ENCODE measurements around the gene IZUMO1. TPM values are rescaled to one million over a fixed set of nuclear protein-coding genes. Genes with fewer than 3 reads are reported as not detected.

The IZUMO1 gene
- total and polyA plus RNA-seq, 2 of the 8 experiments (the other 6 are each of a cell fraction or from before 2014, with no cell fraction given): 0.33 to 1.8 TPM

- Histone ChIP-seq H3K79me1 (ENCODE audit: low read depth, low read length) (no peaks in the 10 kb centered on the region), H3K14ac (ENCODE audit: insufficient read length) (no peak overlapping the region), H3K23me2 (ENCODE audit: low read depth, low read length) (peaks cover 12% of the 10 kb centered on the region; the same call in 1 of the 2 replicates), H3K4me3 (ENCODE audit: extremely low read depth in 1 of 4, insufficient read depth in 2 of 4, low read depth in 3 of 4, low read length in 4 of 4) (no peak overlapping the region; a peak in 2 of 8 replicates), H4K8ac (ENCODE audit: extremely low read depth, insufficient read depth, low read length) (no peak overlapping the region), H4K91ac (replicated peaks; ENCODE audit: insufficient read length, low read length) (no peak overlapping the region), H3K23ac (ENCODE audit: insufficient read length) (no peak overlapping the region), H2BK15ac (ENCODE audit: low read length) (0 out of 2 replicates have a peak overlapping the region, but pooled peaks have one; percentile 77), H3K4me1 (replicated peaks in 1 of 4; ENCODE audit: control insufficient read depth in 3 of 4, insufficient read depth in 4 of 4, low read length in 3 of 4) (peaks cover 10 to 28% (median 23%) of the 10 kb centered on the region in 4 experiments), H2AFZ (ENCODE audit: low read length) (no peak overlapping the region), H3K56ac (replicated peaks; ENCODE audit: insufficient read length, low read depth, low read length) (no peak overlapping the region), H4K5ac (ENCODE audit: insufficient read length, low read depth, low read length) (no peak overlapping the region), H2BK5ac (ENCODE audit: low read depth, low read length) (peak overlapping the region; percentile 54; the same call in 1 of the 2 replicates), H3K27me3 (replicated peaks in 1 of 4; ENCODE audit: control insufficient read depth in 3 of 4, extremely low read depth in 1 of 4, insufficient read depth in 3 of 4, low read length in 3 of 4) (peaks cover 3 to 19% (median 12%) of the 10 kb centered on the region in 4 experiments; a peak in 6 of 7 replicates), H3K79me2 (ENCODE audit: control insufficient read depth in 1 of 2, insufficient read depth in 2 of 2, low read length in 2 of 2) (no peaks in the 10 kb centered on the region), H3K4ac (replicated peaks; ENCODE audit: insufficient read length, low read depth, low read length) (no peak overlapping the region), H3K27ac (ENCODE audit: low read depth, low read length) (no peak overlapping the region), H3K4me2 (ENCODE audit: insufficient read depth in 1 of 2, low read depth in 2 of 2, low read length in 2 of 2) (peak overlapping the region; percentile 66 to 75; a peak in 3 of 4 replicates), H3K9me3 (ENCODE audit: insufficient read depth in 2 of 2, low read depth in 1 of 2, low read length in 1 of 2) (no peaks in the 10 kb centered on the region), H2BK20ac (ENCODE audit: low read length) (no peak overlapping the region), H2BK12ac (ENCODE audit: low read depth, low read length) (peak overlapping the region; percentile 2; the same call in 1 of the 2 replicates), H2AK5ac (ENCODE audit: low read depth, low read length) (no peak overlapping the region), H3K18ac (ENCODE audit: extremely low read depth, low read length) (no peak overlapping the region), H2BK120ac (replicated peaks; ENCODE audit: low read depth, low read length) (no peak overlapping the region), H4K20me1 (replicated peaks in 1 of 2; ENCODE audit: control insufficient read depth in 1 of 2, insufficient read depth in 2 of 2, low read length in 2 of 2) (no peaks in the 10 kb centered on the region), H3K9ac (replicated peaks in 1 of 4; ENCODE audit: extremely low read depth in 1 of 4, low read depth in 3 of 4, low read length in 3 of 4) (no peak overlapping the region), H3K36me3 (ENCODE audit: control insufficient read depth in 2 of 4, insufficient read depth in 4 of 4, low read length in 3 of 4) (no peaks in the 10 kb centered on the region)
- TF ChIP-seq KDM4A (IDR thresholded peaks at IDR 0.05; ENCODE audit: low read depth, low read length, severe bottlenecking) (no peak), SP2 (IDR thresholded peaks at IDR 0.05; ENCODE audit: low read length) (no peak), KDM1A (IDR thresholded peaks at IDR 0.05; ENCODE audit: borderline replicate concordance, low read length) (no peak), PHF8 (conservative IDR thresholded peaks at IDR 0.05; ENCODE audit: low read depth, low read length) (no peak), ATF2 (IDR thresholded peaks at IDR 0.05; ENCODE audit: low read length) (no peak)
- ChIA-PET CTCF (ENCODE audit: partially characterized antibody) (interaction anchor here (0.7 to 0.9 kb wide), 4 partner anchors 9 to 96 kb away, joined by 3 read pairs; partner anchors contain the start of gene CA11), POLR2A (ENCODE audit: partially characterized antibody) (interaction anchor here (1.5 to 2.5 kb wide), 7 partner anchors 9 to 97 kb away, joined by 3 to 21 read pairs (median 8); partner anchors contain the start of genes CA11, FUT1 and FUT2)
- no peak for DNase-seq (ENCODE audit: low read depth in 1 of 2, low spot score in 2 of 2)
- no peak for FAIRE-seq
- 94% methylated on average over 11 of the region's 11 CpGs; no CpG with 5 or more reads in 1 of the 2 experiments for WGBS, 2 experiments (ENCODE audit: extremely low coverage in 1 of 2, insufficient coverage in 1 of 2, insufficient read length in 1 of 2, insufficient replicate concordance in 2 of 2, low coverage in 1 of 2, low lambda C conversion rate in 2 of 2, missing lambda C conversion rate in 1 of 2)
Observed at GRCh38 chr19:48742096-48742495, 4.6 kb downstream of the IZUMO1 start.
